ENCODE measurements around the gene IQCK. TPM values are rescaled to one million over a fixed set of nuclear protein-coding genes. Genes with fewer than 3 reads are reported as not detected.

Gene IQCK
- total and polyA plus RNA-seq, 11 donors = 5.6 to 17.4 (median 9.0) TPM

DNA sequence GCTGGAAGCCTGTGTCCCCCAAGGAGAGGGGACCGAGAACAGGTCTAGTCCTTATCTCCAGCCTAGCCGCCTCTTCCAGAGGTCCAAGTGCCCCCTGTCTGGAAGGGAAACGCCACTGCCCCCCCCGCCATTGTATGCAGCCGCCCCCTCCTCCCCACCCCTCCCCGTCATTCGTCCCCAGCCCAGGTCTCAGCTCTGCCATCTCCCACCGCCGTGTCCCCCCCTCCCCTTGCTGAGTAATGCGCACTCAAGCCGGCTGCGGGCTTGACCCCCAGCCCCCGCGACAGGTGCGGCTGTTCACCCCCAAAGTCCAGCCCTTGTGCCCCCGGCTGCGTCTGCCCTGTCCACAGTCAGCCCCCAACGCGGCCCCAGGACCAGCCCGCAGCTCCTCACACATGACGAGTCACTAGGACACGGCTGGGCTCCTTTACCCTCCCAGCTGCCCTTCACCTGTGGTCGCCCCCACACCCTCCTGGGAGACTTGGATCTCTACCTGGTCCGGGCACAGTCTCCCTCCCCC is 166.0 kb downstream of the IQCK start:
- peak overlapping the region; percentile 73 to 100 (median 90) for H3K4me3 ChIP-seq
- peaks cover 0 to 24% (median 0%) of the 10 kb centered on the region in 9 donors for H3K36me3 ChIP-seq
- H3K27me3 ChIP-seq = peaks cover 0 to 24% (median 0%) of the 10 kb centered on the region in 9 donors
- H3K9me3 ChIP-seq = no peaks in the 10 kb centered on the region
- WGBS, 4 donors = 0 to 2% (median 1%) methylated on average over 13 to 24 of the region's 24 CpGs
- H3K27ac ChIP-seq = peak overlapping the region; percentile 72 to 96 (median 91)
- TF ChIP-seq, protein P1, sequence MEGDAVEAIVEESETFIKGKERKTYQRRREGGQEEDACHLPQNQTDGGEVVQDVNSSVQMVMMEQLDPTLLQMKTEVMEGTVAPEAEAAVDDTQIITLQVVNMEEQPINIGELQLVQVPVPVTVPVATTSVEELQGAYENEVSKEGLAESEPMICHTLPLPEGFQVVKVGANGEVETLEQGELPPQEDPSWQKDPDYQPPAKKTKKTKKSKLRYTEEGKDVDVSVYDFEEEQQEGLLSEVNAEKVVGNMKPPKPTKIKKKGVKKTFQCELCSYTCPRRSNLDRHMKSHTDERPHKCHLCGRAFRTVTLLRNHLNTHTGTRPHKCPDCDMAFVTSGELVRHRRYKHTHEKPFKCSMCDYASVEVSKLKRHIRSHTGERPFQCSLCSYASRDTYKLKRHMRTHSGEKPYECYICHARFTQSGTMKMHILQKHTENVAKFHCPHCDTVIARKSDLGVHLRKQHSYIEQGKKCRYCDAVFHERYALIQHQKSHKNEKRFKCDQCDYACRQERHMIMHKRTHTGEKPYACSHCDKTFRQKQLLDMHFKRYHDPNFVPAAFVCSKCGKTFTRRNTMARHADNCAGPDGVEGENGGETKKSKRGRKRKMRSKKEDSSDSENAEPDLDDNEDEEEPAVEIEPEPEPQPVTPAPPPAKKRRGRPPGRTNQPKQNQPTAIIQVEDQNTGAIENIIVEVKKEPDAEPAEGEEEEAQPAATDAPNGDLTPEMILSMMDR (IDR thresholded peaks at IDR 0.05) = peak in 1 of 12 donors; percentile 6
- no peak for TF ChIP-seq POLR2A (IDR thresholded peaks at IDR 0.05)
- intact Hi-C loops (cut with DNase I) = loop anchor here in 9 of 10 donors (2.0 to 10.0 kb wide), 11 partner anchors 42 to 325 kb away; partner anchors contain the start of genes IQCK (in 8 of the 9) and KNOP1 (in 8 of the 9)
- H3K4me1 ChIP-seq = peaks cover 0 to 55% (median 30%) of the 10 kb centered on the region in 12 donors
- DNase-seq = peak; percentile 38 to 68 (median 46)
- peak in 3 of 4 donors; percentile 20 to 27 (median 26) for ATAC-seq

DNA sequence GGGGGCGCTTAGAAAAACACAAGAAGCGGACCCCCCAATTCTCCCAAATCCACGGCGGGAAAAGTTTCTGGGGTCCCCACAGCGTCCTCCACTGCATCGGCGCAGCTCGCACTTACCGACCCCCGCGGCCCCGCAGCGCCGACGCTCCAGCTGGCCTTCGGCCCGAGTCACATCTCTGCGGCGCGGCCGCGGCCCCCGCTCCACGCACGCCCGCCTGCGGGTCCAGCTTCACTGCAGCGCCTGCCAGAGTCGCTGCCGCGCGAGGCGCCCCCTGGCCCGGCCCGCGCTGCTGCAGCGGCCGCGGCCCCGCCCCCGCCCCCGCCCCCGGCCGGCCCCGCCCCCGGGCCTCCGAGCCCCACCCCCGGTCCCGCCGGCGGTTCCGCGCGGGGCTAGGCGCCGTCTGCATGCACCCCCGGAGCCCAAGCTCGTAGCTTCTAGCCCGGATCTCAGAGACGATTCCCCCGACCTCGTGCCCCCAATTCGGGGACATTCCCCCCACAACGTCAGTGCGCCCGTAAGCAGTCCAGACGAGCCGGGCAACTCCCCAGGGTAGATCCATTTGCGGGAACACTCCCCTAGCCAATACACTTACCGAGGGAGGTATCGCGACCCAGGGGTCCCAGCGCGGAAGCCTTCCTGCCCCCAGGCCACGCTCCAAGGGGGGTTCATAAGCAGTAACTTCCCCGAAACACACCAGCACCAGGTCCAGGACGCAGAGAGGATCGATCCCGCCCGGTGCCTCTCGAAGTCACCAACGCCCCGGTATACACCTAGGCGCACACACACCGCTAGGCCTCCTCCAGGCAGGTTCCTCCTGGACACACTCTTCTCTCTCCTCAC is 166.8 kb downstream of the IQCK start, which contains the start of gene GPRC5B:
Gene GPRC5B (minus strand): TSS at position 238 of the 840 bp plus-strand sequence. CDS start 12,003 bp downstream, outside the sequence.
- intact Hi-C loops (cut with DNase I) = loop anchor here (2.0 to 10.0 kb wide), 14 partner anchors 43 to 328 kb away; partner anchors contain the start of genes IQCK (in 6 of the 10), KNOP1 (in 6 of the 10) and VPS35L (in 2 of the 10)
- 2 to 5% (median 3%) methylated on average over 26 to 85 of the region's 85 CpGs for WGBS, 4 donors
- TF ChIP-seq, protein P1 (IDR thresholded peaks at IDR 0.05) = peak in 8 of 12 donors; percentile 14 to 37 (median 21)
- TF ChIP-seq POLR2A (IDR thresholded peaks at IDR 0.05) = peak in 1 of 2 donors; percentile 64
- DNase-seq (peak; percentile 51 to 83 (median 69)), ATAC-seq (peak; percentile 24 to 67 (median 62))
- Histone ChIP-seq H3K36me3 (peaks cover 0 to 20% (median 0%) of the 10 kb centered on the region in 9 donors), H3K4me1 (peaks cover 0 to 47% (median 24%) of the 10 kb centered on the region in 12 donors), H3K27me3 (peaks cover 0 to 24% (median 0%) of the 10 kb centered on the region in 9 donors), H3K4me3 (peak within 1 kb of the TSS; percentile 73 to 100 (median 90)), H3K27ac (peak within 1 kb of the TSS; percentile 72 to 96 (median 91)), H3K9me3 (no peaks in the 10 kb centered on the region)

DNA sequence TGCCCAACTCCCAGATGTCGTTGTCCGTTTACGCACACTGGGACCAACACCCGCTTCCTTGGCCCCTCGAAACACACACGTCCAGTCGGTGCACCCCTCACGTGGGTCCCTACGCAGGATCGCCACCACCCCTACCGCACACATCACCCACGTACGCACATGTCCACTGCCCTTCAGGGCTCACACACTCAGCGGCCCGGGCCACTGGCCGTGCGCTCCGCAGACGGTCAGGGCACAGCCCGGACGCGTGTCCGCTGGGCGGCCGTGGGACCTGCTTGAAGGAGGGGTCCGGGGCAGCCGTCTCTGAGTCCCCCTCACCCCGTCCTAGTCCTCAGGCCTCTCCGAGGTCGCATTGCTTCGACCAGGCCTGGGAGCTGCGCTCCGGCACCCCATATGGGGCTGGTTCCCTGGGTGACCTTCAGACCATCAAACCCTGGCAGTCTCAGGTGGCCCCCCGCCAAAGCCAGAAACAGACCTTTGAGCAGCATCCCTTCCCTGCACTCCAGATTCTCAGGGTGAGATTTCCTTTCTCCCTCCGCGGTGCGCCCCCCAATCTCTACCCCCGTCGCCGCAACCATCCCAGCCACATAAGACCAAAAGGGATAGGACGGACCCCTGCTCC is 167.5 kb downstream of the IQCK start:
- Histone ChIP-seq H3K36me3 (peaks cover 0 to 13% (median 0%) of the 10 kb centered on the region in 9 donors), H3K4me1 (peaks cover 0 to 42% (median 22%) of the 10 kb centered on the region in 12 donors), H3K27me3 (peaks cover 0 to 24% (median 0%) of the 10 kb centered on the region in 9 donors), H3K27ac (peak overlapping the region in 5 of 12 donors; percentile 14 to 96 (median 20)), H3K9me3 (no peaks in the 10 kb centered on the region), H3K4me3 (peak overlapping the region in 11 of 12 donors; percentile 73 to 100 (median 93))
- ATAC-seq (peak; percentile 11 to 37 (median 24)), DNase-seq (peak in 1 of 5 donors; percentile 34)
- TF ChIP-seq, protein P1 (IDR thresholded peaks at IDR 0.05) = no peak
- no peak for TF ChIP-seq POLR2A (IDR thresholded peaks at IDR 0.05)
- 27 to 35% (median 33%) methylated on average over 35 to 41 of the region's 41 CpGs for WGBS, 4 donors
- intact Hi-C loops (cut with DNase I) = loop anchor here (1.0 to 10.0 kb wide), 15 partner anchors 48 to 329 kb away; partner anchors contain the start of genes IQCK (in 2 of the 10), KNOP1 (in 2 of the 10) and VPS35L (in 2 of the 10)

Data from heart left ventricle (tissue), 16 donors.